DND-41 (cell line): Measurements from ENCODE around the gene CTAGE8.
"Not testable (repeated sequence)": the region's sequence is repeated elsewhere in the genome, so short reads cannot be mapped to it uniquely, and the experiment has no call there.

Experiments
- ATAC-seq: fragments of 200-7000 bp; cut with Tn5 transposase; 3 replicates; pipeline ENCODE4 v1.9.1; 2021; ENCODE audit warnings: low read depth; ENCODE audit not compliant: insufficient read depth
- DNase-seq: peaks from one replicate; pipeline ENCODE4 v3.0.0-alpha.2; 2020
- H2AFZ ChIP-seq: 2 replicates; pipeline ENCODE4 v1.6.0; 2012; ENCODE audit warnings: low read depth, low read length
- H3K27ac ChIP-seq: 2 replicates; pipeline ENCODE4 v1.5.1; 2012; ENCODE audit warnings: low read length, inconsistent platforms
- H3K27me3 ChIP-seq: fragments of 200-600 bp; sonication (generic); 2 replicates; pipeline ENCODE4 v1.6.0; 2012; ENCODE audit warnings: low read length, mild to moderate bottlenecking, inconsistent platforms; ENCODE audit not compliant: insufficient read depth, poor library complexity
- H3K36me3 ChIP-seq: 2 replicates; pipeline ENCODE4 v1.5.1; 2012; ENCODE audit warnings: low read length, inconsistent platforms; ENCODE audit not compliant: insufficient read depth
- H3K4me1 ChIP-seq: 2 replicates; pipeline ENCODE4 v1.5.1; 2012; ENCODE audit warnings: mild to moderate bottlenecking, low read length; ENCODE audit not compliant: insufficient read depth
- H3K4me2 ChIP-seq: 2 replicates; pipeline ENCODE4 v1.6.0; 2012; ENCODE audit warnings: mild to moderate bottlenecking, moderate library complexity, low read length, inconsistent platforms; ENCODE audit not compliant: insufficient read depth
- H3K4me3 ChIP-seq, 2 experiments: fragments of 200-600 bp in 1 of 2; shearing (Covaris generic) in 1 of 2; 2 replicates each; pipeline ENCODE4 v1.5.1; 2012 to 2016; ENCODE audit warnings: inconsistent platforms in 2 of 2, low read length in 2 of 2, mild to moderate bottlenecking in 2 of 2, low read depth in 1 of 2, moderate library complexity in 1 of 2
- H3K79me2 ChIP-seq: 2 replicates; pipeline ENCODE4 v1.6.0; 2012; ENCODE audit warnings: low read length, inconsistent platforms; ENCODE audit not compliant: insufficient read depth
- H3K9ac ChIP-seq: 2 replicates; pipeline ENCODE4 v1.6.0; 2012; ENCODE audit warnings: low read depth, mild to moderate bottlenecking, inconsistent platforms, low read length, moderate library complexity
- H3K9me3 ChIP-seq: 2 replicates; pipeline ENCODE4 v1.5.1; 2012; ENCODE audit warnings: low read length, moderate library complexity, mild to moderate bottlenecking, inconsistent platforms; ENCODE audit not compliant: insufficient read depth, severe bottlenecking
- H4K20me1 ChIP-seq: 2 replicates; pipeline ENCODE4 v1.6.0; 2012; ENCODE audit warnings: low read length; ENCODE audit not compliant: insufficient read depth
- CTCF ChIP-seq: IDR thresholded peaks from 2 replicates; pipeline ENCODE4 v1.5.1; 2012; ENCODE audit warnings: borderline replicate concordance, low read length, moderate library complexity, mild to moderate bottlenecking; ENCODE audit not compliant: poor library complexity, severe bottlenecking; ENCODE audit errors: extremely low read depth
- EZH2 ChIP-seq: IDR thresholded peaks from 3 replicates; pipeline ENCODE4 v1.6.1; 2012; ENCODE audit warnings: borderline replicate concordance, low read depth, mild to moderate bottlenecking, moderate library complexity, low read length, inconsistent platforms; ENCODE audit not compliant: severe bottlenecking

The CTAGE8 gene

DNA sequence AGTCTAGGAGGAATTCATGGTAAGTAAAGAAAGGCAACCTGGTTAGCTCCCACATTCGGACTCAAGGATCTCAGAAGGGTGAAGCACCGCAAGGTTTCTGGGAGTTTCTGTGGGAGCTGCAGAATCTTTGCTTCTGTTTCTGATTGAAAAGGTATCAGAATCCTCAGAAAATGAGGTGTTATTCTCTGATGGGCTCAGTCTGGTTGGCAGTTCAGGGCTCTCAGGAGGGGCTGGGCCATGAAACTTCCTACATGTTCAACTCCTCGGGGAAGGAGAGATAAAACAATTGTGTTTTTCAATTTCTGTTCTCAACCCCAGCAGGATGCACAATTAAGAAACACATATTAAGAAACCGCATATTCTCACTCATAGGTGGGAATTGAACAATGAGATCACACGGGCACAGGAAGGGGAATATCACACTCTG is 13.6 kb downstream of the CTAGE8 start:
- ATAC-seq (no peak), DNase-seq (no peak)
- H3K9me3 ChIP-seq = no peaks in the 10 kb centered on the region
- H3K4me2 ChIP-seq = no peak overlapping the region
- H2AFZ ChIP-seq = no peak overlapping the region
- H3K4me1 ChIP-seq = no peaks in the 10 kb centered on the region
- H3K36me3 ChIP-seq = no peaks in the 10 kb centered on the region
- H3K27ac ChIP-seq = no peak overlapping the region
- H3K4me3 ChIP-seq = no peak overlapping the region
- no peak for TF ChIP-seq EZH2
- no peak for TF ChIP-seq CTCF
- no peak overlapping the region for H3K9ac ChIP-seq
- H3K79me2 ChIP-seq = no peaks in the 10 kb centered on the region
- no peaks in the 10 kb centered on the region for H3K27me3 ChIP-seq
- no peaks in the 10 kb centered on the region for H4K20me1 ChIP-seq

DNA sequence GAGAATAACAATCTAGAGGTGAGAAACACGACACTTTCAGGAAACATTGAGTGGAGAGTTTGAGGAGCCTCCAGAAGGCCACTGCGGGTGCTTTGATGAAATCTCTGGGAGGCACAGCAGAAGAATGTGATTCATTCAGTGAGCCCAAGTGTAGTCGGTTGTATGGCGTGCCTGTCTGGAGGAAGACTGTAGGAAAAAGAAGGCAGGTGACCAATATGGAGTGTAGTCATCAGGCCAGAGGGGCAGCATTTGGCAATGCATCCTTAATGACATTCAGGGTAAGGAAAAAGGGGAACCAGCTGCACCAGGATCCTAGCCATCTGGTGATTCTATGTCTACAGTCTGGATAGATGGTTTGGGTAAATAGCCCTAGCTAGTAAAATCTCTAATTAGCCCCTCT is 16.8 kb downstream of the CTAGE8 start:
- H3K9ac ChIP-seq, H3K4me2 ChIP-seq, H3K36me3 ChIP-seq, H3K27me3 ChIP-seq, H3K4me1 ChIP-seq, H2AFZ ChIP-seq, H4K20me1 ChIP-seq, H3K4me3 ChIP-seq, H3K27ac ChIP-seq, DNase-seq, H3K79me2 ChIP-seq, ATAC-seq, H3K9me3 ChIP-seq: not testable (repeated sequence)

GRCh38 chr7:144247674-144248330 is 21.3 kb downstream of the CTAGE8 start:
- not testable (repeated sequence) for H3K9ac ChIP-seq, H3K4me3 ChIP-seq, H3K27me3 ChIP-seq, H4K20me1 ChIP-seq, H3K79me2 ChIP-seq, H3K4me2 ChIP-seq, H3K36me3 ChIP-seq, H3K27ac ChIP-seq, ATAC-seq, DNase-seq, H2AFZ ChIP-seq, H3K9me3 ChIP-seq, H3K4me1 ChIP-seq

- not testable (repeated sequence) for H3K9ac ChIP-seq, H3K27me3 ChIP-seq, H3K4me1 ChIP-seq, H3K36me3 ChIP-seq, H3K4me2 ChIP-seq, H3K9me3 ChIP-seq, H3K4me3 ChIP-seq, H3K79me2 ChIP-seq, ATAC-seq, H4K20me1 ChIP-seq, H2AFZ ChIP-seq, H3K27ac ChIP-seq, DNase-seq
Observed at GRCh38 chr7:144246967-144247366, 22.1 kb downstream of the CTAGE8 start.

GRCh38 chr7:144245372-144245771 is 23.7 kb downstream of the CTAGE8 start:
- not testable (repeated sequence) for H3K79me2 ChIP-seq, H3K4me2 ChIP-seq, H3K27me3 ChIP-seq, H3K36me3 ChIP-seq, DNase-seq, H2AFZ ChIP-seq, H3K4me3 ChIP-seq, H3K4me1 ChIP-seq, ATAC-seq, H4K20me1 ChIP-seq, H3K9me3 ChIP-seq, H3K9ac ChIP-seq, H3K27ac ChIP-seq

DNA sequence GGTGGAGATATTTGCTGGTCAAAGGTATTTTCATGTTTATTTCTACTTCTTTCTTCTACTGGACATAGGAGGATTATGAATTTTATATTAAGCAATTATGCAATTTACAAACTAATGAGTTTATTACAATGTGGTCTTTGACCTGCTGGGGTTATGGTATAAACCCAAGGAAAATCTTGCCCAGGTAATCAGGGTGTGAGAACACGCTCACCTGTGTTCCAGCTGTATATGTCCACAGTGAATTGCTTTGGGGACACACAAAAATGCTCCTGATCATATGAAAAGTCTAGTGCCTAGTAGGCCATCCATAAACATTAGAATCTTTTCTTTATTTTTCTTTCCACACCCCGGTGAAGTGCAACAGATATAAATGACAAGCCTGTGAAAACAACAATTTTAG is 29.7 kb downstream of the CTAGE8 start, which contains the start of gene OR2A42:
OR2A42 (minus strand) TSS at position 241 of the 400 bp plus-strand sequence. CDS start 6,762 bp downstream, outside the sequence.
- H3K4me3 ChIP-seq, H3K27me3 ChIP-seq, H3K4me2 ChIP-seq, H3K9ac ChIP-seq, ATAC-seq, H3K79me2 ChIP-seq, H3K27ac ChIP-seq, H3K9me3 ChIP-seq, H3K36me3 ChIP-seq, H3K4me1 ChIP-seq, DNase-seq, H4K20me1 ChIP-seq, H2AFZ ChIP-seq: not testable (repeated sequence)

- not testable (repeated sequence) for H3K9ac ChIP-seq, H3K27ac ChIP-seq, H3K4me3 ChIP-seq, H4K20me1 ChIP-seq, H3K4me1 ChIP-seq, ATAC-seq, H2AFZ ChIP-seq, H3K27me3 ChIP-seq, H3K79me2 ChIP-seq, DNase-seq, H3K9me3 ChIP-seq, H3K4me2 ChIP-seq, H3K36me3 ChIP-seq
Observed at GRCh38 chr7:144238530-144239082, 30.5 kb downstream of the CTAGE8 start.
